ENCODE measurements around the gene MNS1.

DNA sequence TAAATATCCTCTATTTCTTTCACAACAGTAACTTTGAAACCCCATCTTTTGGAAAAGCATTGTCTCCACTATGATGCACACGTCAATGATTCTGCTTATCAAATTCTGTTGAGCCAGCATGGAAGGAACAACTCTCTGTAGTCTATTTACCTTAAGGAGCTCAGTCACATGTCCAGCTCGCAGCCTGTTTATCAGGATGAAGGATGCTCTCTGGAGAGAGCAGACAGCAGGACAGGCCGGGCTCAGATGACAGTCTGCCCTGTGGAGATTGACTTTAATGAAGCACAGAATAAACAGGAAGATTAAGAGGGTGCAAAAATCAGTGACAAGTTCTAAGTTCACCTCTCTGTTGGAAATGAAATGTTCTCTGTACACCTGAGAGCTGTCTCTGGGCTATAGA, 30.6 kb upstream of the MNS1 start:
- TF ChIP-seq, protein P1, sequence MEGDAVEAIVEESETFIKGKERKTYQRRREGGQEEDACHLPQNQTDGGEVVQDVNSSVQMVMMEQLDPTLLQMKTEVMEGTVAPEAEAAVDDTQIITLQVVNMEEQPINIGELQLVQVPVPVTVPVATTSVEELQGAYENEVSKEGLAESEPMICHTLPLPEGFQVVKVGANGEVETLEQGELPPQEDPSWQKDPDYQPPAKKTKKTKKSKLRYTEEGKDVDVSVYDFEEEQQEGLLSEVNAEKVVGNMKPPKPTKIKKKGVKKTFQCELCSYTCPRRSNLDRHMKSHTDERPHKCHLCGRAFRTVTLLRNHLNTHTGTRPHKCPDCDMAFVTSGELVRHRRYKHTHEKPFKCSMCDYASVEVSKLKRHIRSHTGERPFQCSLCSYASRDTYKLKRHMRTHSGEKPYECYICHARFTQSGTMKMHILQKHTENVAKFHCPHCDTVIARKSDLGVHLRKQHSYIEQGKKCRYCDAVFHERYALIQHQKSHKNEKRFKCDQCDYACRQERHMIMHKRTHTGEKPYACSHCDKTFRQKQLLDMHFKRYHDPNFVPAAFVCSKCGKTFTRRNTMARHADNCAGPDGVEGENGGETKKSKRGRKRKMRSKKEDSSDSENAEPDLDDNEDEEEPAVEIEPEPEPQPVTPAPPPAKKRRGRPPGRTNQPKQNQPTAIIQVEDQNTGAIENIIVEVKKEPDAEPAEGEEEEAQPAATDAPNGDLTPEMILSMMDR (IDR thresholded peaks at IDR 0.05; ENCODE audit: low read depth, low read length, poor library complexity, severe bottlenecking) = no peak
- TF ChIP-seq EZH2phosphoT487 (IDR thresholded peaks at IDR 0.05; ENCODE audit: borderline replicate concordance, low read length) = no peak
